ENCODE data around the gene ABCB11.

- TF ChIP-seq, protein P1, sequence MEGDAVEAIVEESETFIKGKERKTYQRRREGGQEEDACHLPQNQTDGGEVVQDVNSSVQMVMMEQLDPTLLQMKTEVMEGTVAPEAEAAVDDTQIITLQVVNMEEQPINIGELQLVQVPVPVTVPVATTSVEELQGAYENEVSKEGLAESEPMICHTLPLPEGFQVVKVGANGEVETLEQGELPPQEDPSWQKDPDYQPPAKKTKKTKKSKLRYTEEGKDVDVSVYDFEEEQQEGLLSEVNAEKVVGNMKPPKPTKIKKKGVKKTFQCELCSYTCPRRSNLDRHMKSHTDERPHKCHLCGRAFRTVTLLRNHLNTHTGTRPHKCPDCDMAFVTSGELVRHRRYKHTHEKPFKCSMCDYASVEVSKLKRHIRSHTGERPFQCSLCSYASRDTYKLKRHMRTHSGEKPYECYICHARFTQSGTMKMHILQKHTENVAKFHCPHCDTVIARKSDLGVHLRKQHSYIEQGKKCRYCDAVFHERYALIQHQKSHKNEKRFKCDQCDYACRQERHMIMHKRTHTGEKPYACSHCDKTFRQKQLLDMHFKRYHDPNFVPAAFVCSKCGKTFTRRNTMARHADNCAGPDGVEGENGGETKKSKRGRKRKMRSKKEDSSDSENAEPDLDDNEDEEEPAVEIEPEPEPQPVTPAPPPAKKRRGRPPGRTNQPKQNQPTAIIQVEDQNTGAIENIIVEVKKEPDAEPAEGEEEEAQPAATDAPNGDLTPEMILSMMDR (IDR thresholded peaks at IDR 0.05), result no peak
- TF ChIP-seq POLR2A (IDR thresholded peaks at IDR 0.05), result no peak
Measured at GRCh38 chr2:169036736-169037440, 5.8 kb upstream of the ABCB11 start.
